K562 (cell line): Measurements from ENCODE around the gene BMF. TPM values are rescaled to one million over a fixed set of nuclear protein-coding genes. Genes with fewer than 3 reads are reported as not detected.
A peak's percentile ranks its signal among the peaks of the same experiment; 100 is the strongest.

Experiments used
- CBFA2T3 ChIP-seq: fragments of 450-650 bp; IDR thresholded peaks from 2 replicates; pipeline ENCODE4 v1.6.1; 2017
- CHD4 ChIP-seq: fragments of 200-600 bp; sonication (generic); IDR thresholded peaks from 3 replicates; pipeline ENCODE4 v1.6.1; 2012; ENCODE audit warnings: low read depth, mild to moderate bottlenecking, mixed read lengths, low read length, inconsistent platforms; ENCODE audit not compliant: insufficient read depth, insufficient replicate concordance, poor library complexity, severe bottlenecking
- DIDO1 ChIP-seq: fragments of 450-650 bp; IDR thresholded peaks from 2 replicates; pipeline ENCODE4 v1.6.1; 2016; ENCODE audit warnings: low read depth, missing biosample characterization, missing genetic modification characterization
- ELF1 ChIP-seq: fragments of 200-800 bp; sonication (Bioruptor generic); IDR thresholded peaks from 2 replicates; pipeline ENCODE4 v1.6.1; 2016; ENCODE audit warnings: missing genetic modification characterization, missing compliant biosample characterization
- ETV1 ChIP-seq: fragments of 450-650 bp; conservative IDR thresholded peaks from 2 replicates; pipeline ENCODE4 v1.6.1; 2016; ENCODE audit warnings: missing genetic modification characterization, control low read depth, low read depth, missing compliant biosample characterization
- ETV5 ChIP-seq: sonication (generic); formaldehyde crosslinking; IDR thresholded peaks from 2 replicates; pipeline ENCODE4 v1.4.0; 2020; ENCODE audit warnings: low read depth, mild to moderate bottlenecking, missing genetic modification reagents
- HDAC8 ChIP-seq: fragments of 450-650 bp; IDR thresholded peaks from 2 replicates; pipeline ENCODE4 v1.6.1; 2016; ENCODE audit warnings: mild to moderate bottlenecking, missing genetic modification characterization, moderate library complexity, missing compliant biosample characterization
- KAT7 ChIP-seq: sonication (generic); formaldehyde crosslinking; IDR thresholded peaks from 2 replicates; pipeline ENCODE4 v1.8.0; 2022; ENCODE audit warnings: missing genetic modification reagents, mild to moderate bottlenecking, borderline replicate concordance
- KDM4B ChIP-seq, 2 experiments: fragments of 450-650 bp in 1 of 2; sonication (generic) in 1 of 2; IDR thresholded peaks; 2 replicates each; pipeline ENCODE4 v1.6.1; 2016 to 2017; ENCODE audit warnings: borderline replicate concordance in 2 of 2, antibody characterized with exemption in 1 of 2, low read depth in 1 of 2, mild to moderate bottlenecking in 1 of 2
- KHSRP ChIP-seq: fragments of 450-650 bp; IDR thresholded peaks from 2 replicates; pipeline ENCODE4 v1.6.1; 2017
- KLF6 ChIP-seq: fragments of 250-450 bp; sonication (Bioruptor Pico); IDR thresholded peaks from 2 replicates; pipeline ENCODE4 v1.4.0; 2020; ENCODE audit warnings: mild to moderate bottlenecking, moderate library complexity, borderline replicate concordance
- MBD2 ChIP-seq: sonication (generic); IDR thresholded peaks from 2 replicates; pipeline ENCODE4 v1.6.1; 2016; ENCODE audit warnings: low read depth, borderline replicate concordance
- MYC ChIP-seq, 2 experiments: fragments of 250-450 bp in 1 of 2; sonication (Bioruptor Pico) in 1 of 2; IDR thresholded peaks; 2 replicates each; pipeline versions ENCODE4 v1.5.1 to v1.6.1; 2012 to 2021; ENCODE audit warnings: low read depth in 2 of 2, borderline replicate concordance in 1 of 2, improper control_type of control experiment in 1 of 2, low read length in 1 of 2, mild to moderate bottlenecking in 1 of 2, moderate library complexity in 1 of 2
- PTTG1 ChIP-seq: fragments of 450-650 bp; IDR thresholded peaks from 2 replicates; pipeline ENCODE4 v1.6.1; 2016; ENCODE audit warnings: low read depth, mild to moderate bottlenecking, missing genetic modification characterization, missing compliant biosample characterization
- RFX1 ChIP-seq: fragments of 450-650 bp; IDR thresholded peaks from 2 replicates; pipeline ENCODE4 v1.6.1; 2016; ENCODE audit warnings: mild to moderate bottlenecking, moderate library complexity
- SMAD1 ChIP-seq: fragments of 150-350 bp; IDR thresholded peaks from 2 replicates; pipeline ENCODE4 v1.6.1; 2014; ENCODE audit warnings: low read length, low read depth; ENCODE audit not compliant: partially characterized antibody
- TCF7 ChIP-seq: sonication (generic); IDR thresholded peaks from 2 replicates; pipeline ENCODE4 v1.6.1; 2016; ENCODE audit warnings: antibody characterized with exemption, borderline replicate concordance
- TEAD2 ChIP-seq: fragments of 450-650 bp; IDR thresholded peaks from 2 replicates; pipeline ENCODE4 v1.6.1; 2016; ENCODE audit warnings: missing genetic modification characterization, control low read depth, missing compliant biosample characterization
- XRCC5 ChIP-seq: fragments of 200-400 bp; formaldehyde crosslinking; IDR thresholded peaks from 2 replicates; pipeline ENCODE4 v1.6.1; 2017; ENCODE audit warnings: low read depth, mild to moderate bottlenecking, low read length
- ZNF311 ChIP-seq: fragments of 250-450 bp; sonication (Bioruptor Pico); IDR thresholded peaks from 2 replicates; pipeline ENCODE4 v1.4.0; 2020; ENCODE audit warnings: mild to moderate bottlenecking, moderate library complexity
- ZNF324 ChIP-seq: fragments of 250-450 bp; sonication (Bioruptor Pico); IDR thresholded peaks from 2 replicates; pipeline ENCODE4 v1.4.0; 2020; ENCODE audit warnings: mild to moderate bottlenecking
- polyA plus RNA-seq, 8 experiments: library from polyadenylated mRNA; depleted of rRNA in 4 of 8; stranded (reverse) in 5 of 8; unstranded in 3 of 8; fragments of >200 nt; fragmentation: Nextera tagmentation in 2 of 8; fragmentation: Illumina TruSeq in 1 of 8; extraction: Ambion mirVana in 2 of 8; extraction: Trizol in 1 of 8; gene quantifications; 2 replicates each; pipeline versions ENCODE4 v1.2.1 to v1.2.3, GENCODE V29; 2011 to 2014; ENCODE audit warnings: inconsistent platforms in 1 of 8, missing spikeins in 1 of 8
- total RNA-seq, 7 experiments: library from RNA; depleted of rRNA in 6 of 7; stranded (reverse); fragments of >200 nt in 6 of 7; fragmentation: Illumina TruSeq in 2 of 7; extraction: Trizol in 2 of 7; gene quantifications; 2 replicates each; pipeline versions ENCODE4 v1.2.1 to v1.2.3, GENCODE V29; 2011 to 2021; ENCODE audit warnings: low replicate concordance in 1 of 7
- TF ChIP-seq, protein P1 (sequence below): sonication (generic); formaldehyde crosslinking; IDR thresholded peaks from 2 replicates; pipeline ENCODE4 v1.8.0; 2022; ENCODE audit warnings: missing genetic modification reagents, mild to moderate bottlenecking, moderate library complexity, borderline replicate concordance
- TF ChIP-seq, protein P2 (sequence below): sonication (generic); formaldehyde crosslinking; IDR thresholded peaks from 2 replicates; pipeline ENCODE4 v1.8.0; 2023; ENCODE audit warnings: mild to moderate bottlenecking, missing genetic modification reagents
- TF ChIP-seq, protein P3 (sequence below), 2 experiments: IDR thresholded peaks; 2 replicates each; pipeline ENCODE4 v1.6.1; 2011; ENCODE audit warnings: borderline replicate concordance in 1 of 2, control low read depth in 1 of 2, low read depth in 1 of 2, low read length in 1 of 2, mild to moderate bottlenecking in 1 of 2, mixed read lengths in 1 of 2, moderate library complexity in 1 of 2; ENCODE audit not compliant: insufficient read depth in 1 of 2, insufficient read length in 1 of 2, poor library complexity in 1 of 2, severe bottlenecking in 1 of 2; ENCODE audit errors: extremely low read depth in 1 of 2

The BMF gene
- total and polyA plus RNA-seq, 9 of the 15 experiments (the other 6 are each of a cell fraction or from before 2014, with no cell fraction given): 0.25 to 0.91 (median 0.59) TPM; not detected in 2

DNA sequence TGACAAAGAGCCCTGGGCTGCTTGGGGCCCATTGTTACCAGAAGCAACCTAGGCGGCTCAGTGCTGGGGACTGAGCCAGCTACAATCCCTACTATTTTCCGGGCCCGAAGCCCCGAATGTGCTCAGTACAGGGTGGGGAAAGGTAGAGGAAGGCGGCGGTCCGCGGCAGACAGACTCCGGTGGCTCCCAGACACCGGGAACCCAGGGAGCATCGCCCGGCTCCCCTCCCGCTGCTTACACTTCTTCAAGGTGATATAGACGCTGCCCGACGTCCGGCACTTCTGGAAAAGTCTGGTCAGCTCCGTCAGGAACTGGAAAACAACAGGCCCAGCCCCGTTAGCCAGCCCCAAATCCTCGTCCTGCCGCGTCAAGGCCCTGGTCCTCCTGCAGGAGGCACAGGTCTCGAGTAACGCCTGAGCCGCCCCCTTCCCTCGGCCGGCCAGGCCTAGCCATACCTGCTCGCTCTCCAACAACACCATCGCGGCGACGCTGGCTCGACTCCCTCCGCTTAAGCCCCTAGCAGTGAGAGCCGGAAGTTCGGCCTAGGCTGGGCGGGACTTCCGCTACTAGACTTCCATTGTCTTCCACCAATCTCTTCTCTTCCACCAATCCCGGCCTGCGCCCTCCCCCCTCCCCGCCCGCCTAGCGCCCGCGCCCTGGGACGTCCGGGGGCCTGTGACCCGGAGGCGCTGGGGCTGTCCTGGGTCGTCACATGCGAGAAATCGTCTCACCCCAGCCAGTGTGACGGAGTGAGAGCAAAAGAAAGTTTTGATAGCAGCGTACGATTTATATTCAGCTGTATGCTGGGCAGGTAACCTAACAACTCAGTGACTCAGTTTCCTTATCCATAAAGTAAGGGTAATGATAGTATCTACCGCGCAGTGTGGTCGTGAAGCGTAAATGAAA, 69.8 kb downstream of the BMF start, which contains the start of gene SRP14 (continued):
- no peak for TF ChIP-seq CBFA2T3
- TF ChIP-seq KDM4B (IDR thresholded peaks at IDR 0.05; ENCODE audit: borderline replicate concordance in 2 of 2, low read depth in 1 of 2): peak in 1 of 2 experiments; percentile 94; a peak in 2 of 4 replicates
- TF ChIP-seq XRCC5: no peak
- peak; percentile 66 for TF ChIP-seq ETV1 (tag)
- TF ChIP-seq, protein P1, sequence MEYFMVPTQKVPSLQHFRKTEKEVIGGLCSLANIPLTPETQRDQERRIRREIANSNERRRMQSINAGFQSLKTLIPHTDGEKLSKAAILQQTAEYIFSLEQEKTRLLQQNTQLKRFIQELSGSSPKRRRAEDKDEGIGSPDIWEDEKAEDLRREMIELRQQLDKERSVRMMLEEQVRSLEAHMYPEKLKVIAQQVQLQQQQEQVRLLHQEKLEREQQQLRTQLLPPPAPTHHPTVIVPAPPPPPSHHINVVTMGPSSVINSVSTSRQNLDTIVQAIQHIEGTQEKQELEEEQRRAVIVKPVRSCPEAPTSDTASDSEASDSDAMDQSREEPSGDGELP: peak; percentile 67; the same call in 1 of the 2 replicates
- TF ChIP-seq CHD4: no peak
- TF ChIP-seq, protein P2, sequence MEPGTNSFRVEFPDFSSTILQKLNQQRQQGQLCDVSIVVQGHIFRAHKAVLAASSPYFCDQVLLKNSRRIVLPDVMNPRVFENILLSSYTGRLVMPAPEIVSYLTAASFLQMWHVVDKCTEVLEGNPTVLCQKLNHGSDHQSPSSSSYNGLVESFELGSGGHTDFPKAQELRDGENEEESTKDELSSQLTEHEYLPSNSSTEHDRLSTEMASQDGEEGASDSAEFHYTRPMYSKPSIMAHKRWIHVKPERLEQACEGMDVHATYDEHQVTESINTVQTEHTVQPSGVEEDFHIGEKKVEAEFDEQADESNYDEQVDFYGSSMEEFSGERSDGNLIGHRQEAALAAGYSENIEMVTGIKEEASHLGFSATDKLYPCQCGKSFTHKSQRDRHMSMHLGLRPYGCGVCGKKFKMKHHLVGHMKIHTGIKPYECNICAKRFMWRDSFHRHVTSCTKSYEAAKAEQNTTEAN: peak; percentile 27; the same call in 1 of the 2 replicates
- TF ChIP-seq DIDO1 (tag): peak; percentile 61; the same call in 1 of the 2 replicates
- peak; percentile 76 for TF ChIP-seq MBD2
- TF ChIP-seq ZNF311 (CRISPR knock-in tag): no peak
- no peak for TF ChIP-seq RFX1
- TF ChIP-seq, protein P3, sequence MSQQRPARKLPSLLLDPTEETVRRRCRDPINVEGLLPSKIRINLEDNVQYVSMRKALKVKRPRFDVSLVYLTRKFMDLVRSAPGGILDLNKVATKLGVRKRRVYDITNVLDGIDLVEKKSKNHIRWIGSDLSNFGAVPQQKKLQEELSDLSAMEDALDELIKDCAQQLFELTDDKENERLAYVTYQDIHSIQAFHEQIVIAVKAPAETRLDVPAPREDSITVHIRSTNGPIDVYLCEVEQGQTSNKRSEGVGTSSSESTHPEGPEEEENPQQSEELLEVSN (IDR thresholded peaks at IDR 0.05; ENCODE audit: borderline replicate concordance in 1 of 2, extremely low read depth in 1 of 2, insufficient read depth in 1 of 2, insufficient read length in 1 of 2, low read depth in 1 of 2, low read length in 1 of 2, poor library complexity in 1 of 2, severe bottlenecking in 1 of 2): peak; percentile 22 to 25
- no peak for TF ChIP-seq ZNF324 (CRISPR knock-in tag)
- TF ChIP-seq ETV5 (CRISPR knock-in tag): no peak
- TF ChIP-seq KAT7 (CRISPR knock-in tag): 0 out of 2 replicates have a peak, but pooled peaks have one; percentile 74
- TF ChIP-seq TEAD2 (tag): no peak
- TF ChIP-seq KLF6: no peak
- peak; percentile 60 for TF ChIP-seq MYC (IDR thresholded peaks at IDR 0.05; ENCODE audit: low read depth, low read length)
- no peak for TF ChIP-seq MYC (CRISPR knock-in tag; IDR thresholded peaks at IDR 0.05; ENCODE audit: borderline replicate concordance, low read depth)
- peak; percentile 67 for TF ChIP-seq SMAD1
- TF ChIP-seq ELF1 (tag): peak; percentile 62; the same call in 1 of the 2 replicates
- TF ChIP-seq TCF7: no peak
- TF ChIP-seq KHSRP: no peak
- TF ChIP-seq HDAC8 (tag): no peak; the same call in 1 of the 2 replicates
- no peak for TF ChIP-seq PTTG1 (tag)
